HG03521 (cell line): ENCODE measurements around the gene SLC29A2.

ENCODE experiments used
- ATAC-seq: cut with Tn5 transposase; IDR thresholded peaks from one replicate; pipeline ENCODE4 v1.9.1; 2021; ENCODE audit warnings: mild to moderate bottlenecking, moderate library complexity; ENCODE audit not compliant: unreplicated experiment

SLC29A2 gene

GRCh38 chr11:66335531-66336233 is 35.9 kb downstream of the SLC29A2 start:
- ATAC-seq = no peak

GRCh38 chr11:66334605-66335442 is 36.7 kb downstream of the SLC29A2 start:
- no peak for ATAC-seq

GRCh38 chr11:66333896-66334604 is 37.5 kb downstream of the SLC29A2 start:
- ATAC-seq = no peak

GRCh38 chr11:66333220-66333877 is 38.2 kb downstream of the SLC29A2 start:
- ATAC-seq = no peak

- no peak for ATAC-seq
Measured at GRCh38 chr11:66332371-66333219, 39.0 kb downstream of the SLC29A2 start.

GRCh38 chr11:66331542-66332370 is 39.8 kb downstream of the SLC29A2 start:
- no peak for ATAC-seq

- no peak for ATAC-seq
Measured at GRCh38 chr11:66330931-66331330, 40.6 kb downstream of the SLC29A2 start.

- no peak for ATAC-seq
Measured at GRCh38 chr11:66329165-66329673, 42.3 kb downstream of the SLC29A2 start.

GRCh38 chr11:66328302-66329144 is 43.0 kb downstream of the SLC29A2 start:
- no peak for ATAC-seq

- no peak for ATAC-seq
Measured at GRCh38 chr11:66328031-66328301, 43.6 kb downstream of the SLC29A2 start.

- ATAC-seq = no peak
Measured at GRCh38 chr11:66327171-66328030, 44.2 kb downstream of the SLC29A2 start.

GRCh38 chr11:66326261-66327111 is 45.1 kb downstream of the SLC29A2 start:
- ATAC-seq = no peak

- ATAC-seq = no peak
Measured at GRCh38 chr11:66325263-66325671, 46.3 kb downstream of the SLC29A2 start.

- ATAC-seq = no peak
Measured at GRCh38 chr11:66324664-66325063, 46.9 kb downstream of the SLC29A2 start.

GRCh38 chr11:66323684-66324083 is 47.9 kb downstream of the SLC29A2 start:
- ATAC-seq = no peak

- ATAC-seq = no peak
Measured at GRCh38 chr11:66322732-66323427, 48.7 kb downstream of the SLC29A2 start.
